Endothelial cell of umbilical vein (primary cell): ENCODE results near the gene RHEX. TPM values are rescaled to one million over a fixed set of nuclear protein-coding genes. Genes with fewer than 3 reads are reported as not detected.

Source experiments
- BruUV-seq: library from RNA; stranded (reverse); fragments of 400-500 nt; replicated peaks from 2 replicates; lab custom pipeline; 2021; lab: Mats Ljungman, UMichigan
- CTCF ChIA-PET: fragments of 300-600, 350-600 bp; sonication (Branson Sonifier 250); formaldehyde crosslinking; loops from one replicate; lab custom pipeline; 2021; ENCODE audit warnings: antibody characterized with exemption, inconsistent platforms; lab: Charles Lee
- POLR2A ChIA-PET: fragments of 300-600, 350-600 bp; sonication (Branson Sonifier 250); formaldehyde crosslinking; loops from one replicate; lab custom pipeline; 2021; ENCODE audit warnings: antibody characterized with exemption, inconsistent platforms; lab: Charles Lee
- DNase-seq: peaks from one replicate; pipeline ENCODE4 v3.0.0-alpha.2; 2011; ENCODE audit warnings: low read depth, low spot score
- FAIRE-seq: peaks from 2 replicates; lab custom pipeline; 2011; peaks lifted over from hg19 to GRCh38; lab: Jason Lieb, UNC
- H2AFZ ChIP-seq: 2 replicates; pipeline ENCODE4 v1.6.0; 2012; ENCODE audit warnings: low read depth, low read length, control low read depth, inconsistent platforms
- H3K27ac ChIP-seq: 2 replicates; pipeline ENCODE4 v1.5.1; 2011; ENCODE audit warnings: low read depth, mild to moderate bottlenecking, control low read depth, low read length, moderate library complexity; ENCODE audit not compliant: insufficient read depth
- H3K27me3 ChIP-seq, 2 experiments: 2 replicates each; pipeline versions ENCODE4 v1.6.0 to v1.6.1; 2011; ENCODE audit warnings: low read length in 2 of 2, mixed read lengths in 1 of 2; ENCODE audit not compliant: control insufficient read depth in 2 of 2, insufficient read depth in 2 of 2
- H3K36me3 ChIP-seq, 2 experiments: 2 replicates in 1 of 2; 3 replicates in 1 of 2; pipeline ENCODE4 v1.5.1; 2011; ENCODE audit warnings: low read length in 2 of 2, mild to moderate bottlenecking in 1 of 2, moderate library complexity in 1 of 2; ENCODE audit not compliant: control insufficient read depth in 2 of 2, insufficient read depth in 2 of 2; ENCODE audit errors: extremely low read depth in 1 of 2
- H3K4me1 ChIP-seq: 3 replicates; pipeline ENCODE4 v1.5.1; 2011; ENCODE audit warnings: mild to moderate bottlenecking, low read length; ENCODE audit not compliant: control insufficient read depth, insufficient read depth; ENCODE audit errors: extremely low read depth
- H3K4me2 ChIP-seq: 2 replicates; pipeline ENCODE4 v1.6.1; 2011; ENCODE audit warnings: low read length, control low read depth, mixed read lengths; ENCODE audit not compliant: insufficient read depth
- H3K4me3 ChIP-seq, 3 experiments: fragments of 200-600 bp in 1 of 3; sonication (generic), shearing (Covaris generic) in 1 of 3; replicated peaks in 1 of 3; 2 replicates each; pipeline ENCODE4 v1.5.1; 2011 to 2016; ENCODE audit warnings: control low read depth in 3 of 3, low read length in 3 of 3, mild to moderate bottlenecking in 2 of 3, inconsistent platforms in 1 of 3, low read depth in 1 of 3, moderate library complexity in 1 of 3; ENCODE audit not compliant: insufficient read depth in 1 of 3
- H3K79me2 ChIP-seq: 2 replicates; pipeline ENCODE4 v1.6.0; 2012; ENCODE audit warnings: low read length, inconsistent platforms; ENCODE audit not compliant: control insufficient read depth, insufficient read depth
- H3K9ac ChIP-seq: replicated peaks from 2 replicates; pipeline ENCODE3; 2011; ENCODE audit warnings: low read length, control low read depth; ENCODE audit not compliant: insufficient read depth; ENCODE audit errors: extremely low read depth
- H3K9me1 ChIP-seq: replicated peaks from 3 replicates; pipeline ENCODE4 v1.6.0; 2011; ENCODE audit warnings: mild to moderate bottlenecking, low read length; ENCODE audit not compliant: control insufficient read depth, insufficient read depth; ENCODE audit errors: extremely low read depth
- H3K9me3 ChIP-seq: replicated peaks from 2 replicates; pipeline ENCODE4 v1.5.1; 2012; ENCODE audit warnings: low read length, inconsistent platforms; ENCODE audit not compliant: control insufficient read depth, insufficient read depth
- H4K20me1 ChIP-seq: replicated peaks from 2 replicates; pipeline ENCODE3; 2011; ENCODE audit warnings: mild to moderate bottlenecking, low read length; ENCODE audit not compliant: control insufficient read depth, insufficient read depth; ENCODE audit errors: extremely low read depth
- EZH2 ChIP-seq: IDR thresholded peaks from 2 replicates; pipeline ENCODE4 v1.6.1; 2012; ENCODE audit warnings: borderline replicate concordance, low read depth, mild to moderate bottlenecking, moderate library complexity, low read length, inconsistent platforms; ENCODE audit not compliant: severe bottlenecking
- FOS ChIP-seq: IDR thresholded peaks from 2 replicates; pipeline ENCODE4 v1.6.1; 2011; ENCODE audit warnings: mild to moderate bottlenecking, low read length, moderate library complexity, borderline replicate concordance; ENCODE audit not compliant: insufficient read depth
- GATA2 ChIP-seq: IDR thresholded peaks from 2 replicates; pipeline ENCODE4 v1.7.0; 2011; ENCODE audit warnings: low read depth, mild to moderate bottlenecking, moderate library complexity, mixed read lengths, low read length; ENCODE audit not compliant: insufficient read length, insufficient read depth
- JUN ChIP-seq: IDR thresholded peaks from 2 replicates; pipeline ENCODE4 v1.6.1; 2011; ENCODE audit warnings: borderline replicate concordance, low read depth; ENCODE audit not compliant: insufficient read length, insufficient read depth
- MYC ChIP-seq: IDR thresholded peaks from one replicate; pipeline ENCODE4 v1.6.1; 2011; ENCODE audit warnings: mild to moderate bottlenecking, low read depth, low read length
- POLR2A ChIP-seq: IDR thresholded peaks from 2 replicates; pipeline ENCODE4 v1.6.1; 2012; ENCODE audit warnings: low read depth, mild to moderate bottlenecking, control low read depth, low read length
- POLR2AphosphoS5 ChIP-seq: IDR thresholded peaks from 2 replicates; pipeline ENCODE4 v1.6.1; 2012; ENCODE audit warnings: low read depth, mild to moderate bottlenecking, control low read depth, low read length, moderate library complexity; ENCODE audit not compliant: insufficient read depth
- dilution Hi-C: fragments of 300-500 bp; cut with MboI; formaldehyde crosslinking; loops from one replicate; pipeline ENCODE4 v1.15.0; 2019; ENCODE audit warnings: low sequenced_read_pairs; ENCODE audit not compliant: extremely low pct_ligation_motif_present
- intact Hi-C: fragments of 100-400 bp; cut with micrococcal nuclease; formaldehyde crosslinking; loops from one replicate; pipeline ENCODE4 v1.10.0; 2022
- polyA plus RNA-seq, 4 experiments: library from polyadenylated mRNA; depleted of rRNA in 3 of 4; stranded (reverse) in 3 of 4; unstranded in 1 of 4; fragments of >200 nt; gene quantifications; 2 replicates each; pipeline versions ENCODE4 v1.2.1 to v1.2.3, GENCODE V29; 2011 to 2012; ENCODE audit warnings: missing spikeins in 1 of 4
- total RNA-seq: library from RNA; stranded (reverse); gene quantifications from 2 replicates; pipeline ENCODE4 v1.2.3, GENCODE V29; 2021
- TF ChIP-seq, protein P1 (sequence below), 2 donors: IDR thresholded peaks; 1 replicate in 1 of 2; 2 replicates in 1 of 2; pipeline ENCODE4 v1.5.1; 2011; ENCODE audit warnings: low read length in 2 of 2, mild to moderate bottlenecking in 2 of 2, moderate library complexity in 2 of 2, control low read depth in 1 of 2, inconsistent platforms in 1 of 2, low read depth in 1 of 2; ENCODE audit not compliant: insufficient read depth in 1 of 2; ENCODE audit errors: extremely low read depth in 1 of 2
- TF ChIP-seq, protein P2 (sequence below): IDR thresholded peaks from 2 replicates; pipeline ENCODE4 v1.6.1; 2011; ENCODE audit not compliant: insufficient read depth, insufficient read length

RHEX gene
- total and polyA plus RNA-seq, 2 donors (not counting 3 experiments of a cell fraction or from before 2014, with no cell fraction given) = not detected

GRCh38 chr1:206067486-206068227 lies 14.7 kb downstream of the RHEX start:
- TF ChIP-seq MYC = no peak
- TF ChIP-seq, protein P1, sequence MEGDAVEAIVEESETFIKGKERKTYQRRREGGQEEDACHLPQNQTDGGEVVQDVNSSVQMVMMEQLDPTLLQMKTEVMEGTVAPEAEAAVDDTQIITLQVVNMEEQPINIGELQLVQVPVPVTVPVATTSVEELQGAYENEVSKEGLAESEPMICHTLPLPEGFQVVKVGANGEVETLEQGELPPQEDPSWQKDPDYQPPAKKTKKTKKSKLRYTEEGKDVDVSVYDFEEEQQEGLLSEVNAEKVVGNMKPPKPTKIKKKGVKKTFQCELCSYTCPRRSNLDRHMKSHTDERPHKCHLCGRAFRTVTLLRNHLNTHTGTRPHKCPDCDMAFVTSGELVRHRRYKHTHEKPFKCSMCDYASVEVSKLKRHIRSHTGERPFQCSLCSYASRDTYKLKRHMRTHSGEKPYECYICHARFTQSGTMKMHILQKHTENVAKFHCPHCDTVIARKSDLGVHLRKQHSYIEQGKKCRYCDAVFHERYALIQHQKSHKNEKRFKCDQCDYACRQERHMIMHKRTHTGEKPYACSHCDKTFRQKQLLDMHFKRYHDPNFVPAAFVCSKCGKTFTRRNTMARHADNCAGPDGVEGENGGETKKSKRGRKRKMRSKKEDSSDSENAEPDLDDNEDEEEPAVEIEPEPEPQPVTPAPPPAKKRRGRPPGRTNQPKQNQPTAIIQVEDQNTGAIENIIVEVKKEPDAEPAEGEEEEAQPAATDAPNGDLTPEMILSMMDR (IDR thresholded peaks at IDR 0.05; ENCODE audit: extremely low read depth in 1 of 2, insufficient read depth in 1 of 2, low read depth in 1 of 2, low read length in 2 of 2) = no peak
- intact Hi-C loops = no loop called here
- H3K36me3 ChIP-seq = no peaks in the 10 kb centered on the region
- dilution Hi-C loops = no loop called here
- DNase-seq (no peak), FAIRE-seq (no peak)
- no peaks in the 10 kb centered on the region for H4K20me1 ChIP-seq
- POLR2A ChIA-PET = no interaction called here
- peaks cover 16 to 23% of the 10 kb centered on the region in 2 experiments for H3K27me3 ChIP-seq
- no peaks in the 10 kb centered on the region for H3K79me2 ChIP-seq
- H3K4me1 ChIP-seq = no peaks in the 10 kb centered on the region
- BruUV-seq = no TSS peak
- CTCF ChIA-PET = interaction anchor here (0.6 kb wide), 1 partner anchor 26 kb away, joined by 3 read pairs; no protein-coding TSS in a partner anchor
- H3K9ac ChIP-seq = no peak overlapping the region
- no peaks in the 10 kb centered on the region for H3K9me1 ChIP-seq
- no peak overlapping the region for H2AFZ ChIP-seq
- no peaks in the 10 kb centered on the region for H3K9me3 ChIP-seq
- H3K4me2 ChIP-seq = no peak overlapping the region
- H3K27ac ChIP-seq = no peak overlapping the region
- H3K4me3 ChIP-seq = no peak overlapping the region

DNA sequence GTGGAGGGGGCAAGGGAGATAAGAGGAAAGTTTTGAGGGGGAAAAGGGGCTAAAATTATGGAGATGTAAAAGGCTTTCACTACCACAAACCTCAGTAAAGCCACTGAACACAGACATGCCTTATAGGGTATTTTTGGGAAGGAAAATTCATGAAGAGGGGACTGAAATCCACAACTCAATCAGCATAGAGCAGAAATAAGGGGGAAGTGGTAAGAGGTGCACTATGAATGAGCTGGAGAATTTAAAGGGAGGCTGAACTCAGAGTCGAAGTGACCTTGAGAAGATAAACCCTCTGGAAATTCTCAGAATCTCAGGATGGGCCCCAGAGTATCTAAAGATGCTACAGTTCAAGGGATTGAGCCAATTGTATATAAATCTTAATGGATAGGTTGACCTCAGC lies 15.3 kb downstream of the RHEX start:
- dilution Hi-C loops (no loop called here), intact Hi-C loops (no loop called here)
- Histone ChIP-seq H3K27ac (no peak overlapping the region), H3K9me3 (no peaks in the 10 kb centered on the region), H3K4me3 (no peak overlapping the region), H4K20me1 (no peaks in the 10 kb centered on the region), H3K9ac (no peak overlapping the region), H3K27me3 (peaks cover 16 to 23% of the 10 kb centered on the region in 2 experiments), H3K79me2 (no peaks in the 10 kb centered on the region), H3K9me1 (no peaks in the 10 kb centered on the region), H2AFZ (no peak overlapping the region), H3K36me3 (no peaks in the 10 kb centered on the region), H3K4me1 (no peaks in the 10 kb centered on the region), H3K4me2 (no peak overlapping the region)
- ChIA-PET CTCF (interaction anchor here (1.0 kb wide), 1 partner anchor 91 kb away, joined by 3 read pairs; no protein-coding TSS in a partner anchor), POLR2A (no interaction called here)
- DNase-seq (no peak), FAIRE-seq (no peak)
- TF ChIP-seq EZH2 = no peak
- TF ChIP-seq, protein P1 (IDR thresholded peaks at IDR 0.05; ENCODE audit: extremely low read depth in 1 of 2, insufficient read depth in 1 of 2, low read depth in 1 of 2, low read length in 2 of 2) = no peak
- no peak for TF ChIP-seq POLR2A
- TF ChIP-seq POLR2AphosphoS5 = no peak
- no peak for TF ChIP-seq GATA2
- TF ChIP-seq JUN = no peak
- TF ChIP-seq MYC = no peak
- TF ChIP-seq, protein P2, sequence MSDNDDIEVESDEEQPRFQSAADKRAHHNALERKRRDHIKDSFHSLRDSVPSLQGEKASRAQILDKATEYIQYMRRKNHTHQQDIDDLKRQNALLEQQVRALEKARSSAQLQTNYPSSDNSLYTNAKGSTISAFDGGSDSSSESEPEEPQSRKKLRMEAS = no peak
- no peak for TF ChIP-seq FOS
- BruUV-seq = no TSS peak
